ENCODE results near the gene PGM5.

GRCh38 chr9:68546596-68547390 is 190.4 kb downstream of the PGM5 start:
- TF ChIP-seq POLR2A (IDR thresholded peaks at IDR 0.05) (no peak), CTCF (IDR thresholded peaks at IDR 0.05) (no peak), EP300 (IDR thresholded peaks at IDR 0.05) (no peak)

Data from gastroesophageal sphincter (tissue), 3 donors.